ENCODE data around the gene KCNAB2.
"Not testable (repeated sequence)": the region's sequence is repeated elsewhere in the genome, so short reads cannot be mapped to it uniquely, and the experiment has no call there.

The KCNAB2 gene

DNA sequence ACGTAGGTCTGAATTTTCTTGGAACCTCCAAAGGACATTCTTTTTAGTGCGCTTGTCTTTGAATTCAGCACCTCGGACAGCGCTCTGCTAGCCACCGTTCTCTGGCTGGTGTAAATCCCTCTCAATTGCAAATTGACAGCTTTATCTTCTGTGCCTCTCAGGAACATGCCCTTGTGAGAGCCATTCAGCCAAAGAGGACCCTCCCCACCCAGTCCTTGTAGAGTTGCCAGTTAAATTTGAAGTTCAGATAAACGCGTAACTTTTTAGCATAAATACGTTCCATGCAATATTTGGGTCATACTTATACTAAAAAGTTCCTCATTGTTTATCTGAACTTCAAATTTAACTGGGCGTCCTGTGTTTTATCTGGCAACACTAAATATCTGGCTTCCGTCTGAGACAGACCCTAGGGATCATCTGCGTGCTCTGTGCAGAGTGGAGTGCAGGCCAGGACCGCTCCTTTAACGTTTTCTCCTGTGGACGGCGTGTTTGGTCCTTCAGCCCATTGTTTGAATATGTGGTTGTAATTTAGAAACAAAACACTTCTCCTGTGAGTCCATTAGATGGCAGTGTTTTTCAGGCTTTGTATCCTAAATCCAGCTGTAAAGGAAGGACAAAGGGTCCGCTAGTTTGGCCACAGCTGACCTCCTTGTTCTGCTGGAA lies 7.0 kb downstream of the KCNAB2 start:
- H3K4me3 Mint-ChIP-seq: no peak overlapping the region
- H3K27ac Mint-ChIP-seq: peak overlapping the region; percentile 43
- ATAC-seq (no peak), DNase-seq (ENCODE audit: low spot score in 2 of 2) (peak in 1 of 2 donors; percentile 53)
- H3K36me3 Mint-ChIP-seq: peaks cover 95% of the 10 kb centered on the region
- H3K4me1 Mint-ChIP-seq: peaks cover 55% of the 10 kb centered on the region
- no peaks in the 10 kb centered on the region for H3K9me3 Mint-ChIP-seq

DNA sequence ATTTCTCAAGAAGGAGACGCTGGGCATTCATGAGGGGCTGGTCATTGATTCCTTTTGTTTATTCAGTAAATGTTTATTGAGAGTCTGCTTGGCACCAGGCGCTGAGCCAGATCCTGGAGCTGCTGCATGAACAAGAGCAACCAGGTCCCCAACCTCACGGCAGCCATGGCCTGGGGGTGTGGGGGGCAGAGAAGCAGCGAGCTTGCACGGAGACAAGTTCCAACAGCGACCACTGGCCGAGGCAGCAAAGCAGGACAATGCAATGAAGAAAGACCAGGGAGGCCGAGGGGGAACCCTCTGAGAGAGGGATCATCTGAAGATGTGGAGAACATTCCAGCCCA lies 7.5 kb downstream of the KCNAB2 start:
- Mint-ChIP-seq H3K4me1 (peaks cover 54% of the 10 kb centered on the region), H3K9me3 (no peaks in the 10 kb centered on the region), H3K36me3 (peaks cover 95% of the 10 kb centered on the region), H3K4me3 (no peak overlapping the region), H3K27ac (peak overlapping the region; percentile 43)
- no peak for ATAC-seq
- DNase-seq (ENCODE audit: low spot score in 2 of 2): no peak

DNA sequence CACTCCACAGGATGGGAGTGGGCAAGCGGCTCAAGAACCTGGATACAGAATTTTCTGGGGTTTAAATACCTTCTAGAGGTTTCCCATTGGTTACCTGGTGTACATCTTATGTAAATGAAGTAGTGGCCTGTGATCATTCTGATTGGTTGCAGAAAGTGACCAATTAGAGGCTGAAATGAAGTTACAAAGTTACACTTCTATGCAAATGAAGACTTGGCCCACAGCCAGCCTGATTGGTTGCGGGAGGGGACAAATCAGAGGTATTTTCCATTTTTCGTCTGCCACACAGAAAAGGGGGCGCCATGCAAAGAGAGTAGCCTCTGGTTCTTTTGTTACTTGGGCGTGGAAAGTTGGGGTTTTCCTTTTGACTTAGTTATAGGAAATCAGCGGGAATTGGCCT lies 8.9 kb downstream of the KCNAB2 start:
- Mint-ChIP-seq H3K4me3 (no peak overlapping the region), H3K36me3 (peaks cover 95% of the 10 kb centered on the region), H3K9me3 (no peaks in the 10 kb centered on the region), H3K27ac (peak overlapping the region; percentile 86), H3K4me1 (peaks cover 48% of the 10 kb centered on the region)
- no peak for DNase-seq (ENCODE audit: low spot score in 2 of 2)
- no peak for ATAC-seq

DNA sequence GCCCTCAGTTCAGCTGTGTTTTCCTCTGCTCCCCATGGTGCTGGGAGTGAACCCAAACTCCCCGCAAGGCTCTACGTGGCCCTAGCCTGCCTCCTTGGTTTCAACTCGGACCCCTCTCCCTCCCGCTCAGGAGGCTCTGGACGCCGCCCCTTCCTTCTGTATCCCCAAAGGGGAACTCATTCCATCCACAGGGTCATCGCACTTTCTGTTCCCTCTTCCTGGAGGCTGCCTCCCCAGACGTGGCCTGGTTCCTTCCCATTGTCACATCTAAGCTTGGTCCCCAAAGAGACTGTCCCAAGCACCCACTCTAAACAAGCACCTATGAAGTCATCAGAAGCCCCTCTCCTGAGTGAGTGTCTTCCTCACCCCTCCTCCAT lies 10.9 kb downstream of the KCNAB2 start:
- peaks cover 95% of the 10 kb centered on the region for H3K36me3 Mint-ChIP-seq
- no peak for DNase-seq (ENCODE audit: low spot score in 2 of 2)
- H3K4me3 Mint-ChIP-seq: no peak overlapping the region
- ATAC-seq: no peak
- peaks cover 50% of the 10 kb centered on the region for H3K4me1 Mint-ChIP-seq
- H3K9me3 Mint-ChIP-seq: no peaks in the 10 kb centered on the region
- peak overlapping the region; percentile 85 for H3K27ac Mint-ChIP-seq

DNA sequence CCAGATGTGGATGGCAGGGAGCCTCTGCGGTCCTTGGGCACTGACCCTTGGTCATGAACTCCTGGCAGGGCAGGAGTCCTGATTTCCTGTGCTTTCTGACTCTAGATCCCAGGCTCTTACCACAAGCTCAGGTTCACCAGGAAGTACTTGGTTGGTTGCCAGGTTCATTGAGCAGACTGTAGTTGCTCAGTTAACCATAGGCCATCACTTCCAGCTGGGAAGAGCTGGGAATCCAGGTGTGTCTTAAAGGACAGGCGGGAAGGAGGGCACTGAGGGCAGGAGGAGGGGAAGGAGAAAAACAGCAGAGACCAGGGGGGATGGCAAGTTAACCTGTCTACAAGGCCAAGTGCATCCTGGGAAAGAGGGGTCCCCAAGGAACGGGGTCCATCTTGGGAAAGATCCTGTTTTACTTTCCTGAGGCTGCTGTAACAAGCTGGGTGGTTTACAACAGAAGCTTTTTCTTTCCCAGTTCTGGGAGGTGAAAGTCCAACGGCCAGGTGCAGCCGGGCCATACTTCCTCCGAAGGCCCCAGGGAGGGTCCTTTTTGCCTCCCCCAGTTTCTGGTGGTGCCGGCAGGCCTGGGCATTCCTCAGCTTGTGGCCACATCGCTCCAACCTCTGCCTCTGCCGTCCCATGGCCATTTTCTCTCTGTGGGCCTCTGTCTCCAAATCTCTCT lies 11.6 kb downstream of the KCNAB2 start:
- Mint-ChIP-seq H3K36me3 (peaks cover 94% of the 10 kb centered on the region), H3K9me3 (no peaks in the 10 kb centered on the region), H3K4me3 (no peak overlapping the region), H3K4me1 (peaks cover 50% of the 10 kb centered on the region), H3K27ac (peak overlapping the region; percentile 85)
- DNase-seq (ENCODE audit: low spot score in 2 of 2) (no peak), ATAC-seq (no peak)

DNA sequence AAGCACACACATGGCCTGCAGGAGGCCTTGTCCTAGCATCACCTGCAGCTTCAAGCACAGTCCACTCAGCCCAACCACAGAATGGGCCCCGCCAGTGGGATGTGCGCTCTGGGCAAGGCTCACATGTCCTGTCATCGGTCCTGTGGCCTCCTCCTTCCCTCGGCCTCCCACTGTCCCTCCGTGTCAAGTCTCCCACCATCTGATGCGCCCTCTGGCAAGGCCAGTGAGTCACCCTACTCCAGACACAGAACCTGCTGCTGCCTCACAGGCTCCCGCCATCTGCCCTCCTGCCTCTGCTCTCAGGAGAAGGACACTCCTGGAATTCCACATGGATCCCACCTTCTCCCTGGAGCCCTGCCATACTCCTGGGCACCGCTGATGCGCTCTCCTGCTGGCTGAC lies 14.2 kb downstream of the KCNAB2 start:
- Mint-ChIP-seq H3K27ac (peak overlapping the region; percentile 76), H3K9me3 (no peaks in the 10 kb centered on the region), H3K4me1 (peaks cover 41% of the 10 kb centered on the region), H3K4me3 (no peak overlapping the region), H3K36me3 (peaks cover 93% of the 10 kb centered on the region)
- ATAC-seq (no peak), DNase-seq (ENCODE audit: low spot score in 2 of 2) (no peak)

DNA sequence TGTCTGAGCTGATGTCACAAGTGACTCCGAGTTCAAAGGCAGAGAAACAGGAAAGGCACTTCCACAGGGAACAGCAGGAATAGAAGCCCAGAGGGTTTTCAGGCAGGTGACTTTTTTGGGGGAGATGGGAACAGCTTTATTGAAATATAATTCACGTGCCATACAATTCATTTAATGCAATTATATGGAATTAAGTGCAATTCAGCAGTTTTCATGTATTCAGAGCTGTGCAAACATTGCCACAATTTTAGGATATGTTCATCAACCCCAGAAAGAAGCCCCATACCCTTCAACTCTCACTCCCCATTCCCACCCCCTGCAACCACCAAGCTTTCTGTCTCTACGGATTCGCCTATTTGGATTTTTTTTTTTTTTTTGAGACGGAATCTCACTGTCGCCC lies 17.0 kb downstream of the KCNAB2 start:
- H3K4me3 Mint-ChIP-seq: no peak overlapping the region
- ATAC-seq (no peak), DNase-seq (ENCODE audit: low spot score in 2 of 2) (no peak)
- H3K4me1 Mint-ChIP-seq: peaks cover 33% of the 10 kb centered on the region
- H3K27ac Mint-ChIP-seq: no peak overlapping the region
- H3K9me3 Mint-ChIP-seq: no peaks in the 10 kb centered on the region
- H3K36me3 Mint-ChIP-seq: peaks cover 93% of the 10 kb centered on the region

DNA sequence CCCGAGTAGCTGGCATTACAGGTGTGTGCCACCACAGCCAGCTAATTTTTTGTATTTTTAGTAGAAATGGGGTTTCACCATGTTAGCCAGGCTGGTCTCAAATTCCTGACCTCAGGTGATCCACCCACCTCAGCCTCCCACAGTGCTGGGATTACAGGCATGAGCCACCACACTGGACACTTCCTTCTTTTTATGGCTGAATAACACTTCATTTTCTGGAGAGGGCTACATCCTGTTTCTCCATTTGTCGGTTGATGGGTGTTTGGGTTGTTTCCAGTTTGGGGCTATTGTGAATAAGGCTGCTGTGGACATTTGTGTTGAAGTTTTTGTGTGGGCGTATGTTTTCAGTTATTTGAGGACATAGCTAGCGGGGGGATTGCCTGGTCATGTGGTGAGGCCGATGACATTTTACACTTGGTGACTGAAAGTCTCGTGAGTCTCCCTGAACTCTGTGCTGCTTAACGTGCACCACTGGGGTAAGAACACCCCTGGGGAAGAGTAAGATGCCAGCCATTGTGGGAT lies 17.9 kb downstream of the KCNAB2 start:
- H3K4me1 Mint-ChIP-seq: peaks cover 33% of the 10 kb centered on the region
- H3K36me3 Mint-ChIP-seq: peaks cover 88% of the 10 kb centered on the region
- DNase-seq (ENCODE audit: low spot score in 2 of 2); H3K4me3 Mint-ChIP-seq; ATAC-seq; H3K9me3 Mint-ChIP-seq: not testable (repeated sequence)
- peak overlapping the region; percentile 35 for H3K27ac Mint-ChIP-seq

DNA sequence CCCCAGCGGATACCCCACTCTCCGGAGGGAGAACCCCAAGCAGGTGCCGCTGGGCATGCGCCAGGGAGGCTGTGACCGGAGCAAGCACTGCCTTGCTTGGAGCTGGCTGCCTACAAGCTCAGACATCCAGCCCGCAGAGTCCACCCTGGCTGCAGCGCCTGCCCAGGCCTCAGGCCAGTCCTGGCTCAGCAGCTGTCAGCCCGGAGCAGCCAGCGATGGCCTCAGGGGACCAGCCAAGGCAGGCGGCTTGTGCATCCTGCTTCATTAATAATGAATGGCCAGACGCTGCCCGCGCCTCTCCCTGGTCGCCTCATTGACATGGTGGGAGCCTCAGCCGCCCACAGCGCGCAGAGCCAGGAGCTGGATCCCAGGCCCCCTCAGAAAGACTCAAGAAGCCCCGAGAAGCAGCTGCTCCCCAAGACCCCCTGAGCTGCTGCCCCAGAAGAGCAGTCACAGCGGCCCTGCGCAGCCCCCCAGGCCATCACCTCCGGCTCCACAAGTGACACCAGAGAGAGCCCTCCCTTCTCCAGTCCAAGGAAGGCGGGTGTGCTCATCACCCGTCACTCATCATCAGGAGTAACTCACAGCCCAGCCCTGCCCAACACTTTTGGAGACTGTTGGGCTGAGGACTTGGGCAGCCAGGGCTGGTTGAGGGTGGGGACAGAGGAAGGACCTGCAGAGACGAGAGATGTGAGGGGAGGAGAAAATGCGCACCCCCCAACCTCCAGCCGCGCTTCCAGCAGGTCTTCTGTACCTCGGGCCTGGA lies 19.6 kb downstream of the KCNAB2 start:
- Mint-ChIP-seq H3K36me3 (peaks cover 84% of the 10 kb centered on the region), H3K27ac (peak overlapping the region; percentile 35), H3K4me3 (no peak overlapping the region), H3K9me3 (no peaks in the 10 kb centered on the region), H3K4me1 (peaks cover 31% of the 10 kb centered on the region)
- ATAC-seq (no peak), DNase-seq (ENCODE audit: low spot score in 2 of 2) (no peak)

DNA sequence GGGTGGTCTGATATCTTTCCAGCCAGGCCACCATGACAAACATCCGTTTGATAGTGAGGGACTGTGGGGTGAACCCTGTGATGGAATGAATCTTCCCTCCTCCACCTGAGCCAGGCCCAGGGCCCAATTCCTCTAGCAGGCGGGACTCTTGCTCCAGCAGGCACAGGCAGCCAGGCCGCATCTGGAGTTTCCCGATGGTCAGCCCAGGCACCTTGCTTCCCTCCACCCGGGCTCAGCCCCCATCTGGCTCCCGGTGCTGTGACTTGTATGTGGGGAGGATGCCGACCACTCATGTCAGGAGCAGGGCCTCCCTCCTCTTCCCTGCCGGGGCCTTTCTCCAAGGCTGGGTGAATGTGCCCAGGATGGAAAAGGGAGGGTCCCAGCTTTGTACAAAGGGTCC lies 21.0 kb downstream of the KCNAB2 start:
- H3K36me3 Mint-ChIP-seq: peaks cover 83% of the 10 kb centered on the region
- H3K9me3 Mint-ChIP-seq: no peaks in the 10 kb centered on the region
- no peak for ATAC-seq
- H3K27ac Mint-ChIP-seq: peak overlapping the region; percentile 65
- no peak for DNase-seq (ENCODE audit: low spot score in 2 of 2)
- H3K4me3 Mint-ChIP-seq: no peak overlapping the region
- peaks cover 30% of the 10 kb centered on the region for H3K4me1 Mint-ChIP-seq

DNA sequence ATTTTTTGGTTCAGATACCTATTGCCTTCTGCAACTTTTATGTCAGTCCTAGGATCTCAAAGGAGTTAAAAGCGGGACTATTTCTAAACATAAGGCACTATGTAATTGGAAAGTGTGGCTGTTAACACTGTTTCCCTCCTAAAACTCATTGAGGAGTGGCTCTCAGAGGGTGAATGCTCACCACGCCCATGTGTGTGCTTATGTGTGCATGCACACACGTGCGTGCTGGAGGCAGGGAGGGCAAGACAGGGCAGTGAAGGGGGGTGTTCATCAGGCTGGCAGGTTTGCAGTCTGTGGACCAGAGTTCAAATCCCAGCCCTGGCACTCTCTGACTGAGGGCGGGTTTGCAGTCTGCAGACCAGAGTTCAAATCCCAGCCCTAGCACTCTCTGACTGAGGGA lies 22.4 kb downstream of the KCNAB2 start:
- Mint-ChIP-seq H3K4me1 (peaks cover 30% of the 10 kb centered on the region), H3K36me3 (peaks cover 82% of the 10 kb centered on the region), H3K4me3 (no peak overlapping the region), H3K9me3 (no peaks in the 10 kb centered on the region), H3K27ac (no peak overlapping the region)
- peak; percentile 5 for ATAC-seq
- no peak for DNase-seq (ENCODE audit: low spot score in 2 of 2)

DNA sequence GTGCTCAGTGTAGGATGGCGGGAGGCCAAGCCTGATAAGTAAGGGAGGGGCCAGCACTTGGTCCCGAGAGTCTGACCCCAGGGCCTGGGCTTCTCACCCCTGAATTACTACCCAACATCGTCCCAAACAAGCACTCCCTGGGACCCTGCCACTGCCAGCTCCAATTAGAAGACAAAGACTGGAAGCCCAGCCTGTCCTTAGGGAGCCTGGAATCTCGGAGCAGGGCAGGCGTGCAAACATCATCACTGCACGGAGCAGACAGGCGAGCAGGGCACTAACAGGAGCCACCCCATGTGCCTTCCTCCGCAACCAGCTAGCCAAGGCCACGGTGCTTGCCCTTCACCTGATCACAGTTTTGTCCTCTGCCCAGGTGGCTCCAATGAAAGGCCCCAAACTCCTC lies 23.2 kb downstream of the KCNAB2 start:
- ATAC-seq (peak; percentile 12), DNase-seq (ENCODE audit: low spot score in 2 of 2) (no peak)
- Mint-ChIP-seq H3K27ac (peak overlapping the region; percentile 80), H3K4me1 (peaks cover 24% of the 10 kb centered on the region), H3K9me3 (no peaks in the 10 kb centered on the region), H3K4me3 (no peak overlapping the region), H3K36me3 (peaks cover 82% of the 10 kb centered on the region)

DNA sequence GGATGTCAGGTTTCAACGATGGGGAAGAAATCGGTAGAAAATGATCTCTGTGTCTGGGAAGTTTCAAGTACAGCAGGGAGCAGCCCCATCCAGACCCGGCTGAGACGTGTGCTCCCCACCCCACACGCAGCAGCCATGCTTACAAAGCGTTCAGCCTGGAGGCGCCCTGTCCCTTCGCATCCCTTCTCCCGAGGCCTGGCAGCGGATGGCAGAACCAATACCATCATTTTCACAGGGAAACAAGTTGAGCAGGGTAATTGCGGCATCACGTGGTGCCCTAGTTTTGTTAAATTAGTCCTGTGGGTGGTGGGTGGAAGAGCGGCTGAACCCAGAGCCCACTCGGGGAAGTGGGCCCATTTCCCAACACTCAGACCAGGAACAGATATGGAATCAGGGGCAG lies 23.9 kb downstream of the KCNAB2 start:
- Mint-ChIP-seq H3K27ac (peak overlapping the region; percentile 80), H3K4me1 (peaks cover 22% of the 10 kb centered on the region), H3K4me3 (no peak overlapping the region), H3K36me3 (peaks cover 83% of the 10 kb centered on the region), H3K9me3 (no peaks in the 10 kb centered on the region)
- ATAC-seq (no peak), DNase-seq (ENCODE audit: low spot score in 2 of 2) (no peak)

DNA sequence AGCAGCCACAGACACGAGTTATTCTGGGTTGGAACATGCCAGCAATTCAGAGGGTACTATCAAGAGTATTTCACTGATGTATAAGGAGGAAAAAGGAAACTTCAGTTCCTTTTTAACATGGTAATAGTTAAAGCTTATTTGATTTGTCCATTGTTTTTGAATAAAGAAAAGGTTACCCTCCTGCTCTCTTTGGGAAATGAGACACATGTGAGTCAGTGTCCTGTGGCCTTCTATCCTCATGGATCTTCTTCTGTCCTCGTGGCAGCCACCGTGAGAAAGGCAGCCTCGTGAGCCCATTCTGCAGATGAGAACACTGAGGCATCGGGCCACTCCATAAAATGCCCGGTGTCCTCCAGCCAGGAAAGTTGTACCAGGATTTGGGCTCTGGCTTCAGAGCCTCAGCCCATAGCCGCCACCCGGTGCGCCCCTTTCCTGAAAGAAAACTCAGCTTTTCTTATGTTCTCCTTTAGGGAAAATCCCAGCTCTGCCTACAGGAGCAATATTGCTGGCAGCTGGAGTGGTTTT lies 24.8 kb downstream of the KCNAB2 start:
- Mint-ChIP-seq H3K4me1 (peaks cover 22% of the 10 kb centered on the region), H3K27ac (no peak overlapping the region), H3K36me3 (peaks cover 83% of the 10 kb centered on the region), H3K9me3 (no peaks in the 10 kb centered on the region), H3K4me3 (no peak overlapping the region)
- no peak for DNase-seq (ENCODE audit: low spot score in 2 of 2)
- no peak for ATAC-seq

DNA sequence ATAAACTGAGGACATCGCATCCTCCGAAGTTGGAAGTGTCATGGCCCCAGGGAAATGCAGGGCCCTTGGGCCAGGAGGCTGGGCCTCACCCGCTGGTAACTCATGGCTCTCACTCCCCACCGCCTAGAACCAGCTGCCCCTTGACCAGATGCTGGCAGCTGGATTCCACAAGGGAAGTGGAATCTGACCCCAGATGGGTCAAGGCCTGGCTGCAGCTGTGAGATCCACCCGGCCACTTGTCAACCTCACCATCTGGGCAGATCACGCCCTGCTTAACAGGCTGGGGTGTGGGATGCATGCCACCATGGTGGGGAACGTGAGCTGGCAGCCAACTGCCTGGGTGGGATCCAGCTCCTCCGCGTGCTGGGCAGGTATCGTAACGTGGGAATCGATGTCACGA lies 25.5 kb downstream of the KCNAB2 start:
- Mint-ChIP-seq H3K9me3 (no peaks in the 10 kb centered on the region), H3K27ac (no peak overlapping the region), H3K36me3 (peaks cover 83% of the 10 kb centered on the region), H3K4me3 (no peak overlapping the region), H3K4me1 (peaks cover 22% of the 10 kb centered on the region)
- ATAC-seq (no peak), DNase-seq (ENCODE audit: low spot score in 2 of 2) (no peak)

All from stimulated activated effector memory CD8-positive, alpha-beta T cell treated with anti-CD3 and anti-CD28 coated beads, Interleukin-12 subunit alpha, Interleukin-12 subunit beta, amount 100 ng/mL, for 72 hours (primary cell).